ENCODE measurements around the gene MIF. TPM values are rescaled to one million over a fixed set of nuclear protein-coding genes. Genes with fewer than 3 reads are reported as not detected.
"Not testable (repeated sequence)": the region's sequence is repeated elsewhere in the genome, so short reads cannot be mapped to it uniquely, and the experiment has no call there.

The MIF gene
- total RNA-seq, 1 donor from 2014 or later: 270 TPM

- no peak for ATAC-seq
- intact Hi-C loops (cut with micrococcal nuclease): no loop called here
Observed at GRCh38 chr22:23896523-23897186, 2.5 kb downstream of the MIF start.

GRCh38 chr22:23897320-23897719, 3.1 kb downstream of the MIF start:
- intact Hi-C loops (cut with micrococcal nuclease): no loop called here
- DNase-seq (no peak), ATAC-seq (no peak)

More at GRCh38 chr22:23896523-23897186, 2.5 kb downstream of the MIF start:
- no peak for DNase-seq

DNA sequence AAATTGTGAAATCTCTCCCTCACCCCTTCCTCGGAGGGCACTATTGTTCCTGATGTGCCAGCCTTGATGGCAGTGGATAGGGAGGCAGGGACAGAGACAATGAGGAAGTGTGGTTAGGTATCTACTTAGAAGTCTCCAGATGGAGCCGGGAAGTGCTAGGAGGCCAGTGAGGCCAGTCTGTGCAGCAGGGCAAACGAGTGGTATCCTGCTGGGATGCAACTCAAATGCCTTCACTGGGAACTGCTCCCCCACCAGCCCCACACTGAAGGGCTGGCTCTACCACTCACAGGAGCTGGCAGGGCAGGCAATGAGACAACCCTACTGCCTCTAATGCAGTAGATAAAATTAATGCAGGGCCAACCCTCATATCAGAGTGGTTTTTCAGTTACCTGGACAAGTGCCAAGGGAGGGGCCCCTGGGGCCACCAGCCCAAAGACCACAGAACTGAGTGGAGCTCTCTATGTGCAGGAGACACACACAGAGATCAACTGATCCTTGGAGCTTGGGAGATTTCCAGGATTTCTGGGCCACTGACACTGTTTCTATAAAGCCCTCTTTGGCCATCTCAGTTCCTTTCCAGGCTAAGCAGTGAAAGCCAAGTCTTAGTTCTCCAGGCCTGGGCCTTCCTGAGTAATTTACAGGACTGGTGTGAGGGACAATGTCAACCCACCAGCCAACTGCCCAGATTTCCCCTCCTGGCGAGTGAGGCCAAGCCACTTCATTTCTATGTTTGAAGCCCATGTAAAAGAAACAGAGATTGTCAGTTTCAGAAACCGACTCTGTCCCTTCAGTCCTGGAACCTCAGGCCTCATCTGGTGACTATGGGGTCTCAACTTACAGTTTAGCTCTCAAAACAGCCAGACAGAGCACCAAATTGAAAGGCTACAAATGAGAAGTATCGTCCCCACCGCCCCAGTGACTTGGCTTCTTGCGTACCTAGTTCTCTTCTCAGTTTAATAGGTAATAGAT, 4.1 kb downstream of the MIF start:
- intact Hi-C loops (cut with micrococcal nuclease): no loop called here
- ATAC-seq (no peak), DNase-seq (no peak)

DNA sequence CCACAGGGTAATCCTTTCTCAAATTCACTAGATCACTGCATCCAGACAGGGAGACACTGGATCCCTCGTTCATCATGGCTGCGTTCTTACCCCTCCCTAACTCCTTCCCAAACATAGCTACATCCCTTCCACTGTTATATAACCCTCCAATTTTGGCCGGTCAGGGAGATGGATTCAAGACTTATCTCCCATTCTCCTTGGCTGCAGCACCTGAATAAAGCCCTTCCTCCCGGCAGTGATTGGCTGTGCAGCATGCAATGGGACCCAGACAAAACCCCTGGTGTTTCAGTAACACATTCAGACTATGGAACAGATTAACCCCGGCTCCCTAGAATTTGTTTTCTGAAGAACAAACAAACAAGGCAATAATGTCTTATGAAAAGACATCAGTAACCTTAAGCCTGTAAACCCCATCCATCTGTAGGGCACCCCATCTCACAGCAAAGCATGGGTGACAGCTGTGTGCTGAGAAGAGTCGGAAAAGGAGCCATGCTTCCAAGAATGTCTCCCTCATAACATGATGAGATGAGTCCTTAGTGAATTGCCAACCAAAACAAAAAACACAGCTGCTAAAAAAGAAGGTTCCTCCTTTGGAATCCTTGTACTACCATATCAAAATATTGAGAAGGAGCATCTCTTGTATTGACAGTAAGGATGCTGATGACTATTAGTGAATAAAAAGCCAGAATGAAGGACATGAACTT, 5.0 kb downstream of the MIF start:
- ATAC-seq (no peak), DNase-seq (no peak)
- intact Hi-C loops (cut with micrococcal nuclease): no loop called here

DNA sequence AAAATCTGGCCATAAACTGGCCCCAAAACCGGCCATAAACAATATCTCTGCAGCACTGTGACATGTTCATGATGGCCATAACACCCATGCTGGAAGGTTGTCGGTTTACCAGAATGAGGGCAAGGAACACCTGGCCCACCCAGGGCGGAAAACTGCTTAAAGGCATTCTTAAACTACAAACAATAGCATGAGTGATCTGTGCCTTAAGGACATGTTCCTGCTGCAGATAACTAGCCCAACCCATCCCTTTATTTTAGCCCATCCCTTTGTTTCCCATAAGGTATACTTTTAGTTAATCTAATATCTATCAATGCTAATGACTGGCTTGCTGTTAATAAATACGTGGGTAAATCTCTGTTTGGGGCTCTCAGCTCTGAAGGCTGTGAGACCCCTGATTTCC, 6.0 kb downstream of the MIF start:
- DNase-seq; ATAC-seq; intact Hi-C loops (cut with micrococcal nuclease): not testable (repeated sequence)

- intact Hi-C loops (cut with micrococcal nuclease): no loop called here
- ATAC-seq: no peak
- no peak for DNase-seq
Observed at GRCh38 chr22:23901600-23901999, 7.4 kb downstream of the MIF start.

GRCh38 chr22:23903328-23903971, 9.3 kb downstream of the MIF start:
- ATAC-seq: no peak
- DNase-seq: no peak
- intact Hi-C loops (cut with micrococcal nuclease): no loop called here

DNA sequence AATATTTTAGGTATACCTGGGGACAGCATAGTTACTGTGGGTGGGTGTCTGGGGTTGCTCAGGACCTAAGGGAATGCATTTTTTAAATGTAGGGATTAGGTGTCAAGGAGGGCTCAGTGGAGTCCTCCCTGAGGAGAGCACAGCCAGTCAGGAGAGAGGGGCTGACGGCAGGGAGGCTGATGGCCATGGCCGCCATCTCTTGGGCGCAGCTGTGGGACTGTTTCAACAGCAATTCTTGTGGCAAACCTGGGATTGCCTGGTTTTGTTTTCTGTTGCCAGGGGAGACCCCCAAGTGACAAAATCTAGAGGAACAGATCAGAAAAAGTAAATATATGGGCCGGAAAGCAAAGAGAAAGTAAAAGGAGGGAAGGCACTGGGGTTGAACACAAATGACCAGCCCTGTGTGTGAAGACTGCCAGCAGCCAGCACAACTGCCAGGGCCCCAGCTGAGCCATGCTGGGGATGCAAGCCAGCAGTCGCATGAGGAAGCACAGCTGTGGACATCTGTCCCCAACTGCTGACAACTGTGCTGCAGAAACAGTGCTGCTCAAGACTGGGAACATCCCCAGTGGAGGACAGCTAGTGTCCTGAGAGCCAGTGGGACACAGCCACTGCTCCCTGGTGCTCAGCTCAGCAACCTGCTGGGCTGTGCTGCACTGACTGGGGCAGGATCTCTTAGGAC, 10.5 kb downstream of the MIF start:
- ATAC-seq (peak; percentile 66), DNase-seq (peak; percentile 65)
- intact Hi-C loops (cut with micrococcal nuclease): no loop called here

DNA sequence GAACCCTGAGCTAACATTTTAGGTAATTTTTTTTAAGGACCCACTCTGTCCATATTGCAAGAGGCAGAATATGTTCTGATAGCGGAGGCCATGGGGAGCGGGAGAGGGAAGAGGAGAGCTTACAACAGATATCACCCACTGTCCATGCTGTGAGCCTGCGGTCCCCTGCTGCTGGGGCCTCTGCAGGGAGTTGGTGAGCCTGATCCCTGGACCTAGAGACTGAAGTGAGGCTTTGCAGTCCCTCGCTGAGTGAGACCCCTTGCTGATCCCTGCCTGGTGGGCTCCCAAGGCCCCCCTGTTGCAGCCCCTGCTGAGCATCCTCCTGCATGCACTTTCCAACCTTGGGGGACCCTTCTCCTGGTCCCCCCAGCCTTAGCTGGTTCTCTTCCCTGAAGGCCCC, 12.5 kb downstream of the MIF start:
- no peak for DNase-seq
- intact Hi-C loops (cut with micrococcal nuclease): no loop called here
- no peak for ATAC-seq

DNA sequence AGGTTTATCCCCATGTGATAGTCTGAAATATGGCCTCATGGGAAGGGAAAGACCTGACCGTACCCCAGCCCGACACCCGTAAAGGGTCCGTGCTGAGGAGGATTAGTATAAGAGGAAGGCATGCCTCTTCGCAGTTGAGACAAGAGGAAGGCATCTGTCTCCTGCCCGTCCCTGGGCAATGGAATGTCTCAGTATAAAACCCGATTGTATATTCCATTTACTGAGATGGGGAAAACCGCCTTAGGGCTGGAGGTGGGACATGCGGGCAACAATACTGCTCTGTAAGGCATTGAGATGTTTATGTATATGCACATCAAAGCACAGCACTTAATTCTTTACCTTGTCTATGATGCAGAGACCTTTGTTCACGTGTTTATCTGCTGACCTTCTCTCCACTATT, 13.2 kb downstream of the MIF start:
- DNase-seq; intact Hi-C loops (cut with micrococcal nuclease); ATAC-seq: not testable (repeated sequence)

DNA sequence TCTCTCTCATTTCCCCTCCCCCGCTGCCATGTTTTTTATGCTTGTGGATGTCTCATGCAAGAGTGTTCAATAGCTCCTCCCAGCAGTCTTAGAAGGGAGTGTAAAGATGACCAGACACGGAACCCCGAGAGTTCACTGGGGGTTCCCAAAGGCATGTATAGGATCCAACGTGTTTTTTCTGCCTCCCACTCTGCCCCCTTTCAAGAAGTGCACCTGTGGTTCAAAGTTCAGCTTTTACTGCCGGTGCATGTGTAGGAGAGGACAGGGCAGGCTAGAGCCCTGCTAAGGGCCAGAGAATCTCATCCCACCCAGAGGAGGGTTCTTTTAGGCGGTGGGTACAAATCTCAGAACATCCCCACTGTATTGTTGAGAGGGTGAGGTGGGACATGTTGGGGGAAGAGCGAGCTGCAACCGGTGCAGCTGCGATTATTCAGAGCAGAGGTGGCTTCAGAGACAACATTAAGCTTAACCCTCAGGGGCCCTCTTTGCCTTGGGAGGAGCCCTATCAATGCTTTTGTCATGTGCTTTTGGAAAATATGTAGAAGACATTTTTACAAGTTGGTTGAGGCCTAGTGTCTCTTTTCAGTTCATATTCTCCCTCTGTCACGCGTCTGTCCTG, 14.5 kb downstream of the MIF start:
- ATAC-seq (no peak), DNase-seq (no peak)
- intact Hi-C loops (cut with micrococcal nuclease): no loop called here

GRCh38 chr22:23909296-23909898, 15.2 kb downstream of the MIF start:
- ATAC-seq (no peak), DNase-seq (no peak)
- intact Hi-C loops (cut with micrococcal nuclease): no loop called here

DNA sequence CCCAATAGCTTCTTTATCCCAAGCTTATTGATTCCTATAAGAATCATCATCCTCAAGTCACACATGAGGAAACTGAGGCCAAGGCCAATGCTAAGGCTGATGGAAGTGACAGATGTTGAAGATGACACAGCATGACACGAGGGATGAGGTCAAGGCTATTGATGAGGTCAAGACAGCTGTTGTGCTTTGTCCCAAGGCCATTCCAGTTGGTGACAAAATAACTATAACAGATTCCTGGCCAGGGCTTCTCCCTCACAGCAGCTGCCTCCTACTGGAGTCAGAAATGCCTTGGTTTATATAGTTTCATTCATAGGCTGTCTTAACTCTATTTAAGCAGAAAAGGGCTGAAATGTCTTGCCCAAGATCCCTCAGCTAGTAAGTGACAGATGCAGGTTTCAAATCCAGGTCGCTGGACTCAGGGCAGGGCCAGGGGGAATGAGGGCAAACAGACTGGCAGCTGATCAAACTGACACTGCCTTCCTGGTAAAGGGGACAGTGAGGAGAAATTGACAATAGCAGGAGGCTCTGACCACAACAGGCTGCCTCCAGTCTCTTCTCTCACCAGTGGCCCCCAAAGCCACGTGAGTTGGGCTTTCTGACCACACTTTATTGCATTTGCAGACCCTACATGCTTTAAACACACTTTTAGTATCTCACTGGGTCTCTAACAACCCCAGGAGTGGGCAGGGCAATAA, 16.5 kb downstream of the MIF start:
- intact Hi-C loops (cut with micrococcal nuclease): no loop called here
- no peak for ATAC-seq
- DNase-seq: no peak

DNA sequence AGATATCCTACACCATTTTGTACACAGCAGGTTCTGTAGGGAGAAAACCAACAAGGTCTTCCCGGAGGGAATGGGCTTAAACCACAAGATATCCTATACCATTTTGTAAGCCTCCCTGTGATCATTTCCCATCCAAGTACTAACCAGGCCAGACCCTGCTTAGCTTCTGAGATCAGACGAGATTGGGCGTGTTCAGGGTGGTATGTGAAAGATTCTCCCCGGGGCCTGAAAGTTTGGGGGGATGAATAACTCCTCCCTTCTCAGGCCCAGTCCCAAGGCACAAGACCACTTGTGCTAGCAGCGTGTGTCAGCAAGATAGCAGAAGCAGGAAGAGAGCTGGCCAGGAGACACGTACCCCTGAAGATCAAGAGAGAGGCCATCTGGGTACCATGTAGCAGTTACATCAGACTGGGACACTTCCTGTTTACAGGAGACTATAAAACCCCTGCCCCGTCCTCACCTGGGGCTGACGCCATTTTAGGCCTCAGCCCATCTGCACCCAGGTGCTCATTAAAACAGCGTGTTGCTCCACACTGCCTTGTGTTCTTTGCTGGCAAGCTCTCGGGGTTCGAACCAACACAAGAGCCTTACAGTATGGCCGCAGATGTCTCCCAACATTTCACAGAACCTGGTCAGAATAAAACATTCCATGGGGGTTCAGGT, 17.3 kb downstream of the MIF start:
- intact Hi-C loops (cut with micrococcal nuclease): no loop called here
- no peak for ATAC-seq
- no peak for DNase-seq

DNA sequence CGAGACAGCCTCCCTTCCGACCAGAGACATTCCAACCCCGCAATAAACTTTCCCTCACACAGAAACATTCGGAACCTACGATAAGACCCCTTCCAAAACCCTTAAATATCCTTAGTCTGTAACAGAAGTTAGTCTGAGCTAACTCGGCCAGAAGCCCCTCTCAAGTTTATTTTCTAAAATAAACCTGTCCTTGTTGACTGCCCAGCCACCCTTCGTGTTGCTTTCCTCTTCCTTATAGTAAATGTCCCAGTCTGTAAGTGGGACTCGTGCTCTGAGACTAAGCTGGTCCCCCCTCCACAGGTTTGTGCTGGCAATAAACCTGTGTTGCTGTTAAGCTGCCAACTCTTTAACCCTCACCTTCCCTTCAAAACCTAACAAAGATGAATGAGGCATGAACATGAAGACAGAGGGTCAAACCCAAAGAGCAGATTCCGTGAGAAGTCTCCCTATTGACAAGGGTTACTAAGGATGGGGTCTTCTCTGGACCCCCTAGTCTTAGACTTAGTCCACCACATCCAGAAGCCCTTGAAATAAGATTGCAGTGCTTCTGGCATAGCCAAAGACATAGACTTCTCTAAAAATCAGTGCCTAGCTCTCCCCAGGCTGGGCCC, 18.2 kb downstream of the MIF start:
- no peak for ATAC-seq
- intact Hi-C loops (cut with micrococcal nuclease): no loop called here

DNA sequence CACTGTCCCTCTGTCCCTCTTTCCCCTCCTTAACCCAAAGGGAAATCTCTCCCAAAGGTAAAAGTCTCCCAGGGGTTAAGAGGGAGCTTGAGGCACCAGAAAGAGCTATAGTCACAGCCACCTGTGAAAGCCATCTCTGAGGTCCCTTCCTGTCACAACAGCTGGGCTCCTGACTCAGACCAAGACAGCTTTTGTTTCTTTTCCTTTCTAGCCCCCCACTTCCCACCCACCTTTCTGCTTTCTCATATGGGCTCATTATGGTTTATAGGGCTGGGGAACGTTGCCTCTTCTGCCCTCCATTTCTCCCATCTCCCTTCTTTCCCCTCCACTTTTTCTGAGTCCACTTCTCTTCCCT, 19.1 kb downstream of the MIF start:
- ATAC-seq (no peak), DNase-seq (no peak)
- intact Hi-C loops (cut with micrococcal nuclease): no loop called here

More for the DNA sequence above, 18.2 kb downstream of the MIF start:
- no peak for DNase-seq
